ENCODE measurements around the gene THSD4. TPM values are rescaled to one million over a fixed set of nuclear protein-coding genes. Genes with fewer than 3 reads are reported as not detected.

Gene THSD4
- total and polyA plus RNA-seq, 2 of the 8 experiments (the other 6 are each of a cell fraction or from before 2014, with no cell fraction given) = 2.5 to 6.2 TPM

DNA sequence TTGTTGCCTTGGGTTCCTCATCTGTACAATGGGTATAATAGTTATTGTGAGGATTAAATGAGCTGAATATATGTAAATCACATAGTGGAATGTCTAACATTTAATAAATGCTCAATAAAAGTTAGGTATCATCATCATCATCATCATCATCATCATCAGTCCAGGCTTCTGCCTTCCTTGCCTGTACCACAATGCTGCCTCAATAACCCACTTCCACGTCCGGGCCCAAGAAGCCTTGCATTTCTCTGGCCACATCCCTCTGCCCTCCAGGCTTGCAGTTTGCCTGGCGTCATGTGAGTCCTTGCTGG lies 137.4 kb downstream of the THSD4 start (continued):
- no peak for TF ChIP-seq USF2 (IDR thresholded peaks at IDR 0.05; ENCODE audit: low read length)

Measured in H1 (cell line).